Mesenchymal stem cell (in vitro differentiated cells and primary cell): ENCODE data around the gene SYNE2.

Experiments
- DNase-seq: peaks from one replicate; pipeline ENCODE4 v3.0.0-alpha.2; 2013
- H2AFZ ChIP-seq: one replicate; pipeline ENCODE4 v1.6.1; 2013; ENCODE audit warnings: low read depth, mild to moderate bottlenecking, control low read depth, inconsistent platforms, low read length, moderate library complexity
- H2AK5ac ChIP-seq: 2 replicates; pipeline ENCODE4 v1.6.1; 2013; ENCODE audit warnings: low read length, moderate library complexity, mild to moderate bottlenecking, inconsistent platforms; ENCODE audit not compliant: severe bottlenecking
- H2BK120ac ChIP-seq: one replicate; pipeline ENCODE4 v1.6.1; 2013; ENCODE audit warnings: low read depth, mild to moderate bottlenecking, inconsistent platforms, low read length, moderate library complexity
- H2BK12ac ChIP-seq, 2 experiments: one replicate each; pipeline ENCODE4 v1.6.1; 2013; ENCODE audit warnings: inconsistent platforms in 2 of 2, low read length in 2 of 2, mild to moderate bottlenecking in 2 of 2, moderate library complexity in 2 of 2, control low read depth in 1 of 2
- H2BK15ac ChIP-seq: one replicate; pipeline ENCODE4 v1.6.1; 2013; ENCODE audit warnings: mild to moderate bottlenecking, low read depth, inconsistent platforms; ENCODE audit not compliant: poor library complexity, severe bottlenecking
- H2BK5ac ChIP-seq: 2 replicates; pipeline ENCODE4 v1.6.1; 2013; ENCODE audit warnings: low read depth, mild to moderate bottlenecking, low read length, control low read depth, inconsistent platforms; ENCODE audit not compliant: poor library complexity, severe bottlenecking
- H3K14ac ChIP-seq, 2 experiments: one replicate each; pipeline ENCODE4 v1.6.1; 2013; ENCODE audit warnings: inconsistent platforms in 2 of 2, low read length in 2 of 2, control low read depth in 1 of 2, mild to moderate bottlenecking in 1 of 2, moderate library complexity in 1 of 2
- H3K18ac ChIP-seq, 2 experiments: one replicate each; pipeline ENCODE4 v1.6.1; 2013; ENCODE audit warnings: inconsistent platforms in 2 of 2, low read length in 2 of 2, control low read depth in 1 of 2, low read depth in 1 of 2, mild to moderate bottlenecking in 1 of 2
- H3K23ac ChIP-seq, 2 experiments: one replicate each; pipeline ENCODE4 v1.6.1; 2013; ENCODE audit warnings: inconsistent platforms in 2 of 2, low read length in 2 of 2, mild to moderate bottlenecking in 2 of 2, moderate library complexity in 2 of 2, control low read depth in 1 of 2
- H3K27ac ChIP-seq: 2 replicates; pipeline ENCODE4 v1.5.1; 2013; ENCODE audit warnings: mild to moderate bottlenecking, moderate library complexity, low read length, control low read depth, inconsistent platforms; ENCODE audit not compliant: poor library complexity, severe bottlenecking
- H3K27me3 ChIP-seq, 2 experiments: 2 replicates each; pipeline versions ENCODE4 v1.6.1 to v1.7.0; 2013; ENCODE audit warnings: low read length in 2 of 2, mild to moderate bottlenecking in 2 of 2, moderate library complexity in 2 of 2, control low read depth in 1 of 2, inconsistent platforms in 1 of 2; ENCODE audit not compliant: control insufficient read depth in 1 of 2, insufficient read depth in 1 of 2
- H3K36me3 ChIP-seq, 2 experiments: 2 replicates each; pipeline versions ENCODE4 v1.6.1 to v1.7.0; 2013; ENCODE audit warnings: low read length in 2 of 2, control low read depth in 1 of 2, inconsistent platforms in 1 of 2, low read depth in 1 of 2, mild to moderate bottlenecking in 1 of 2; ENCODE audit not compliant: insufficient read depth in 2 of 2, control insufficient read depth in 1 of 2
- H3K4ac ChIP-seq, 2 experiments: one replicate each; pipeline ENCODE4 v1.6.1; 2013; ENCODE audit warnings: inconsistent platforms in 2 of 2, low read length in 2 of 2, mild to moderate bottlenecking in 2 of 2, moderate library complexity in 2 of 2, control low read depth in 1 of 2, low read depth in 1 of 2
- H3K4me1 ChIP-seq: 2 replicates; pipeline ENCODE4 v1.6.1; 2013; ENCODE audit warnings: low read depth, low read length, control low read depth; ENCODE audit not compliant: control insufficient read depth, insufficient read depth
- H3K4me2 ChIP-seq: 2 replicates; pipeline ENCODE4 v1.6.1; 2013; ENCODE audit warnings: low read length, mild to moderate bottlenecking, inconsistent platforms; ENCODE audit not compliant: poor library complexity, severe bottlenecking
- H3K4me3 ChIP-seq, 2 experiments: 2 replicates each; pipeline versions ENCODE4 v1.5.1 to v1.7.0; 2013; ENCODE audit warnings: low read length in 2 of 2, mild to moderate bottlenecking in 2 of 2, control low read depth in 1 of 2, low read depth in 1 of 2; ENCODE audit not compliant: insufficient read depth in 1 of 2
- H3K79me1 ChIP-seq: replicated peaks from 2 replicates; pipeline ENCODE4 v1.6.1; 2013; ENCODE audit warnings: mild to moderate bottlenecking, control low read depth, low read length, inconsistent platforms; ENCODE audit not compliant: poor library complexity, severe bottlenecking
- H3K9ac ChIP-seq: 2 replicates; pipeline ENCODE4 v1.7.0; 2013; ENCODE audit warnings: mild to moderate bottlenecking, low read length, moderate library complexity
- H3K9me3 ChIP-seq: 2 replicates; pipeline ENCODE4 v1.7.0; 2013; ENCODE audit warnings: mild to moderate bottlenecking, low read length; ENCODE audit not compliant: control insufficient read depth
- H4K8ac ChIP-seq: one replicate; pipeline ENCODE4 v1.6.1; 2013; ENCODE audit warnings: inconsistent platforms, mild to moderate bottlenecking, low read length, moderate library complexity
- H4K91ac ChIP-seq: one replicate; pipeline ENCODE4 v1.6.1; 2013; ENCODE audit warnings: mild to moderate bottlenecking, low read length, inconsistent platforms
- WGBS: methylation state at CpG from one replicate; pipeline ENCODE4 v1.1.7; 2013; ENCODE audit warnings: mixed read lengths; 5-methylcytosine and 5-hydroxymethylcytosine counted together

SYNE2 gene

DNA sequence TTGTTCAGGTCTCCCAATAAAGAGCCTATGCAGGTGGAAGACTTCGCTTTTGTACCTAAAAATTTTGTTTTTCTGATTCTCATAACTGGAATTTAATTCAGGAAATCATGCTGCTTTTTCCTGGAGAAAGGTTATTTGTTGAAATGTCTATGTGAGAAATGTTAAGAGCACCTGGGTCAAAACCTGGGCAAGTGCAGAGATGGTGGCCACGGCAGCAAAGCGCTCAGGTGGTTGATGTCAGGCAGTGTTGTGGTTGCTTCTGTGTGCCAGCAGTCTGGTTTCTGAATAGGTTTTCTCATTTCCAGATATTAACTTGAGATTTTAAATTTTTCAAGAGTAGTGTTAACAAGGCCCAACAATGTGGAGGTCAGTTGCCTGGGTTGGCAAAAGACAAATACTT lies 345.2 kb downstream of the SYNE2 start:
- peaks cover 0 to 4% of the 10 kb centered on the region in 2 experiments for H3K36me3 ChIP-seq
- H3K4me1 ChIP-seq: peaks cover 8% of the 10 kb centered on the region
- no peak overlapping the region for H2BK120ac ChIP-seq
- H3K9me3 ChIP-seq: no peaks in the 10 kb centered on the region
- H3K23ac ChIP-seq: no peak overlapping the region
- H3K9ac ChIP-seq: no peak overlapping the region
- H3K79me1 ChIP-seq: peaks cover 22% of the 10 kb centered on the region
- no peak overlapping the region for H3K4me2 ChIP-seq
- no peak overlapping the region for H2AFZ ChIP-seq
- H2AK5ac ChIP-seq: no peak overlapping the region
- H4K8ac ChIP-seq: no peak overlapping the region
- no peak overlapping the region for H3K4ac ChIP-seq
- H2BK5ac ChIP-seq: no peak overlapping the region
- H2BK15ac ChIP-seq: no peak overlapping the region
- WGBS: 89% methylated on average over 3 of the region's 3 CpGs
- no peak overlapping the region for H3K14ac ChIP-seq
- H3K27me3 ChIP-seq: no peaks in the 10 kb centered on the region
- no peak overlapping the region for H2BK12ac ChIP-seq
- H3K27ac ChIP-seq: no peak overlapping the region
- DNase-seq: no peak
- H3K18ac ChIP-seq: no peak overlapping the region
- H3K4me3 ChIP-seq: no peak overlapping the region
- no peak overlapping the region for H4K91ac ChIP-seq

DNA sequence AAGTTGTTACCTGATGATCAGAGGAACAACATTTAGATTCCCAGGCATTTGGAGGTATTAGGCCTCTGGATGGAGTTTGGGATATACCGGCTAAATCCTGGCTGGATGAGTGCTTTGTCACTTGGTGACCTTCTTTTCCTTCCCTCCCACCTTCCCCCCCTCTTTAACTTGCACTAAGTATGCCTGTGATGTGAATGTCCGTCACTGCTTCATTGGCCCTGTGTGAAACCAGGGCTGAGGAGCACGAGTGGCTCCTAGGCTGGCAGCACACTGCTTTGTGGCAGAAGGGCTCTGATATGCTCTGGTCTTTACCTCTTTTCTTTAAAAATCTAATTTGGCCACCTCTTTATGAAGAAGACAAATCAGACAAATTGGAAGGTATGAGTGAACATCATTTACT lies 345.7 kb downstream of the SYNE2 start:
- Histone ChIP-seq H2BK120ac (no peak overlapping the region), H3K79me1 (peaks cover 22% of the 10 kb centered on the region)
- WGBS: 89% methylated on average over 3 of the region's 3 CpGs

DNA sequence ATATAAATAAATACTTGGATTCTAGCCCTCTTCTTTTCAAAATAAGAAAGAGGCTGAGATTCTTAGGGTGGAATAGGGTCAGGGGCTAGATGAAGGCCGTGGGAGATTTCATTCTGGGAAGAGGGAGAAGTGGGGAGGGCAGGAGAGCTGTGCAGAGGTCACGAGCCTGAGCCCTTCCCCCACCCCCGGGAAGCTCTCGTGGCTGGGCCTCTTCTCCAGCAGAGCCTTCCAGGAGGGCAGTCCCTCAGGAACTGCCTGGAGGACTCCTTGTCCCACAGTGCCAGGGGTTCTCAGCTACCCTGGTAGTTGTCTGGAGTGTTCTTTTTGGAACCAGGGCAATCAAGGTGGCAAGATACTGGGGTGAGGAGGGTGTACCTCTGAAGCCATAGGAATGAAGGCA lies 347.4 kb downstream of the SYNE2 start:
- Histone ChIP-seq H2AFZ (peak overlapping the region; percentile 18), H2BK12ac (no peak overlapping the region), H3K23ac (no peak overlapping the region), H3K14ac (no peak overlapping the region), H2BK5ac (no peak overlapping the region), H3K36me3 (peaks cover 0 to 4% of the 10 kb centered on the region in 2 experiments), H3K27me3 (no peaks in the 10 kb centered on the region), H2BK120ac (no peak overlapping the region), H2AK5ac (no peak overlapping the region), H3K4me2 (no peak overlapping the region), H3K27ac (no peak overlapping the region), H3K9ac (no peak overlapping the region), H3K4me1 (peaks cover 7% of the 10 kb centered on the region), H2BK15ac (no peak overlapping the region), H3K79me1 (peaks cover 22% of the 10 kb centered on the region), H3K9me3 (no peaks in the 10 kb centered on the region), H3K4me3 (no peak overlapping the region), H4K91ac (no peak overlapping the region), H3K18ac (no peak overlapping the region), H4K8ac (peak overlapping the region; percentile 71), H3K4ac (peak overlapping the region in 1 of 2 experiments; percentile 12)
- DNase-seq: peak; percentile 38
- WGBS: 5% methylated on average over 4 of the region's 4 CpGs

More for the DNA sequence above, 345.7 kb downstream of the SYNE2 start:
- H3K9ac ChIP-seq: no peak overlapping the region
- H3K4me1 ChIP-seq: peaks cover 8% of the 10 kb centered on the region
- H3K23ac ChIP-seq: no peak overlapping the region
- no peak overlapping the region for H3K4ac ChIP-seq
- no peaks in the 10 kb centered on the region for H3K9me3 ChIP-seq
- H3K36me3 ChIP-seq: peaks cover 0 to 4% of the 10 kb centered on the region in 2 experiments
- no peak overlapping the region for H3K18ac ChIP-seq
- no peak overlapping the region for H3K14ac ChIP-seq
- peak overlapping the region; percentile 74 for H4K8ac ChIP-seq
- no peak overlapping the region for H4K91ac ChIP-seq
- peak overlapping the region; percentile 2 to 75 for H2BK12ac ChIP-seq
- no peaks in the 10 kb centered on the region for H3K27me3 ChIP-seq
- H3K4me3 ChIP-seq: no peak overlapping the region
- H2AFZ ChIP-seq: no peak overlapping the region
- no peak overlapping the region for H2BK5ac ChIP-seq
- H2BK15ac ChIP-seq: peak overlapping the region; percentile 33
- no peak for DNase-seq
- no peak overlapping the region for H3K27ac ChIP-seq
- H2AK5ac ChIP-seq: peak overlapping the region; percentile 38
- no peak overlapping the region for H3K4me2 ChIP-seq

DNA sequence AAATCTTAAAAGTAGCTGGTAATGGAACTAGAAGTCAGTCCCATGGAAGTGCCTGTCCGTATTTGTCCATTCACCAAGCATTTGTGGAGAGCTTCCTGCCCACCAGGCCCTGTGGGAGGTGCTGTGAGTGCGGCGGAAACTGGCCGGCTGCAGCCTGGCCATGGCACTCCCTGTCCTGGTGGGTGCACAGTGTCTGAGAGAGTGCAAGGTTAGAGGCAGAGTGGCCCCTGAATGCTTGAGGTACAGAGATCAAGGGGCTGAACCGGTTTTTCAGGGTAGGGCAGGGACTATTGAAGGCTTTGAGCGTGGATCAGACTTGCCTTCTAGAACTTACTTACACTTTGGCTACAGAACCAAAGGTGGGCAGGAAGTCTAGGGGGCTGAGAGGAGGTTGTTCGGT lies 348.5 kb downstream of the SYNE2 start:
- Histone ChIP-seq H3K9me3 (no peaks in the 10 kb centered on the region), H3K9ac (no peak overlapping the region), H3K23ac (no peak overlapping the region), H3K4me2 (no peak overlapping the region), H2BK5ac (no peak overlapping the region), H4K8ac (no peak overlapping the region), H3K27ac (no peak overlapping the region), H3K79me1 (peaks cover 24% of the 10 kb centered on the region), H2BK120ac (no peak overlapping the region), H3K18ac (peak overlapping the region in 1 of 2 experiments; percentile 5), H3K4me1 (peaks cover 7% of the 10 kb centered on the region), H3K36me3 (peaks cover 0 to 4% of the 10 kb centered on the region in 2 experiments), H3K14ac (no peak overlapping the region), H2BK12ac (no peak overlapping the region), H2BK15ac (no peak overlapping the region), H2AFZ (no peak overlapping the region), H3K27me3 (no peaks in the 10 kb centered on the region), H2AK5ac (no peak overlapping the region), H3K4me3 (no peak overlapping the region), H3K4ac (no peak overlapping the region), H4K91ac (peak overlapping the region; percentile 70)
- 84% methylated on average over 6 of the region's 7 CpGs for WGBS
- DNase-seq: no peak
